ENCODE measurements around the gene HBM. TPM values are rescaled to one million over a fixed set of nuclear protein-coding genes. Genes with fewer than 3 reads are reported as not detected.

HBM gene

DNA sequence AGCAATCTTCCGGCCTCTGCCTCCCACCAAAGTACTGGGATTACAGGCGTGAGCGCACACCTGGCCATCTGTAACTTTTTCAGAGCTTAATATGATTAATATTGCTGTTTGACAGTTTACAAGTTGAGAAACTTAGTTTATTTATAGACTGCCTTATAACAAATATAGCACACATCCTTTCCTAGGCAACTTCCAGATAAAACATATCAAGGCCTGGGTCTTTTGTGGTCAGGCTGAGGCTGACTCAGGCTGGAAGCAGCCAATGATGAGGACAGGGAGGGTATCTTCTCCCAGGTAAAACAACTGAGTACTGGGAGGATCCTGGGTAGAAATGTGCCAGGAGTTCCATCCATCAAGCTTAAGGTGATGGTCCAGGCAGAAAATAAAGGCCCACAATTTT lies 47.2 kb downstream of the HBM start:
- Histone ChIP-seq H3K14ac (ENCODE audit: low read length in 2 of 2) (no peak overlapping the region), H4K91ac (ENCODE audit: low read length) (no peak overlapping the region), H4K8ac (ENCODE audit: low read length) (no peak overlapping the region), H3K36me3 (ENCODE audit: control insufficient read depth in 1 of 2, insufficient read depth in 2 of 2, low read depth in 1 of 2, low read length in 2 of 2) (peaks cover 72 to 82% of the 10 kb centered on the region in 2 experiments), H3K4me3 (ENCODE audit: insufficient read depth in 1 of 2, low read depth in 1 of 2, low read length in 2 of 2) (no peak overlapping the region), H2AFZ (ENCODE audit: low read depth, low read length) (no peak overlapping the region), H3K79me1 (replicated peaks; ENCODE audit: low read length, poor library complexity, severe bottlenecking) (peaks cover 15% of the 10 kb centered on the region), H3K23ac (ENCODE audit: low read length in 2 of 2) (no peak overlapping the region), H3K4ac (ENCODE audit: low read depth in 1 of 2, low read length in 2 of 2) (no peak overlapping the region), H3K9me3 (ENCODE audit: control insufficient read depth, low read length) (no peaks in the 10 kb centered on the region), H2BK120ac (ENCODE audit: low read depth, low read length) (no peak overlapping the region), H3K27ac (ENCODE audit: low read length, poor library complexity, severe bottlenecking) (no peak overlapping the region), H2AK5ac (ENCODE audit: low read length, severe bottlenecking) (no peak overlapping the region), H3K18ac (ENCODE audit: low read depth in 1 of 2, low read length in 2 of 2) (no peak overlapping the region), H3K4me1 (ENCODE audit: control insufficient read depth, insufficient read depth, low read depth, low read length) (peaks cover 7% of the 10 kb centered on the region), H2BK5ac (ENCODE audit: low read depth, low read length, poor library complexity, severe bottlenecking) (no peak overlapping the region), H2BK15ac (ENCODE audit: low read depth, poor library complexity, severe bottlenecking) (no peak overlapping the region), H3K4me2 (ENCODE audit: low read length, poor library complexity, severe bottlenecking) (no peak overlapping the region), H2BK12ac (ENCODE audit: low read length in 2 of 2) (no peak overlapping the region), H3K27me3 (ENCODE audit: control insufficient read depth in 1 of 2, insufficient read depth in 1 of 2, low read length in 2 of 2) (no peaks in the 10 kb centered on the region), H3K9ac (ENCODE audit: low read length) (no peak overlapping the region)
- DNase-seq = no peak
- WGBS = 100% methylated on average over 1 of the region's 3 CpGs

Small RNAs within 50 kb of the gene (small RNA-seq; reads per million reads assigned to genes)
- not detected for gene RF00019 (ENCODE audit: low read depth)
